Superior temporal gyrus (tissue), 1 donor: ENCODE results near the gene GRM8.

Source experiments
- DNase-seq: peaks from one replicate; pipeline ENCODE4 v3.0.0-alpha.2; 2016; ENCODE audit errors: extremely low spot score

GRM8 gene

DNA sequence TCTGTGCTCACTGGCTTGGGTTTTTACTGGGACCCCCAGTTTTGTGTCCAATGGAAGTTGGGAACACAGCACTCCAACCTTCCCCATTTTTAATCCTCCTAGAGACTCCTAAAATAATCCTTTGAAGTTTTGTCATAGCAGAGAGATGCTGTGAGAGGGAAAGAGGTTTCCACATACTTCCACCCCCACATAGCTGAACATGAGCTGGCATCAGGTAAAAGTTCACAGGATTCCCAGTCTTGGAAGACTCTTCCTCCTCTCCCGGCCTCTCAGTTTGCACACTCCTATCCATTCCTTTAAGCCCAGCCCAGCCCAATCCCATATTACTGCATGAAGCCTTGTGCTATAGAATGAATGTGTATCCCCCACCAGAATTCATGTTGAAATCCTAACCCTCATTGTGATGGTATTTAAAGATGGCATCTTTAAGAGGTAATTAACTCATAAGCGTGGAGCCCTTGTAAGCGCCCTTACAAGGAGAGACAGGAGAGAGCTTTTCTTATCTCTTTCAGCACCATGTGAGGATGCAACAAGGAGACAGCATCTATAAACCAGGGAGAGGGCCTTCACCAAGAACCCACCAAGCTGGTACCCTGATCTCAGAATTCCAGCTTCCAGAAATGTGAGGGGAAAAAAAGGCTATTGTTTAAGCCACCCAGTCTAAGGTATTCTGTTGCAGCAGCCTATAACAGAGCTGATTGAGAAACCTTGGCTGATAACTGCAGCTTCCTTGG, 22.4 kb downstream of the GRM8 start:
- DNase-seq, result no peak

- no peak for DNase-seq
Measured at GRCh38 chr7:127226685-127227374, 25.9 kb downstream of the GRM8 start.

GRCh38 chr7:127221731-127222130, 31.0 kb downstream of the GRM8 start:
- DNase-seq, result no peak

DNA sequence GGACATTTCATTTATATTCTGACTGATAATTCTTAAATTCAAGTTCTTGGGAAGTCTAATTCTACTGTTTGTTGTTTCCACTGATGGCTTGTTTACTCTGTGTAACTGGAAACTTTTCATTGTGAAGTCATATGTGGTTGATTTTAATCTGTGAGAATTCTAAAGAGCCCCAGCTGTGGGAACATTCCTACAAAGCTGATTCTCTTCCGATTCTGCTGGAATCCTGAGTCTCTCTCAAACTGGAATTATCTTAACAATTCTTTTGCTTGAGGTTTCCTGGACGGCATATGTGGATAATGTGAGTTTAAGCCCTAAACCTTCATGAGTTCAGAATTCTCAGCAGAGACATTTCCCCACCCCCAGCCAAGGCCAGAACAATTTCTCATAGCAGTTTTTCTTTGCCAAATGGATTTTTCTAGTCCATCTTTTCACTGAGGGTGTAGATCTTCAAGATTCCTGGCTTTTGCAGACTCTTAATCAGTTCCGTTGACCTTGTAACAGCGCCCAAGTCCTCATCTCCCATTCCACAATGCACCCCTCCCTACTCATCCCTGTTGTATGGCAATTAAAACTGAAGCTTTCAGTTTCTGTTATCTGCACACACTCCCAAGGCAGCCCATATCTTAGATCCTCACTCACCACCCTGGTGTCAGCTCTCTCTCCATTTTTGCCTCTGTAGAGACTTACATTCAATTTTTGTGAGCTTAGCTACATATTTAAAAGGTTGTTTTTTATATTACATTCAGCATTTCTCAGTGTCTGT, 37.6 kb downstream of the GRM8 start:
- no peak for DNase-seq

DNA sequence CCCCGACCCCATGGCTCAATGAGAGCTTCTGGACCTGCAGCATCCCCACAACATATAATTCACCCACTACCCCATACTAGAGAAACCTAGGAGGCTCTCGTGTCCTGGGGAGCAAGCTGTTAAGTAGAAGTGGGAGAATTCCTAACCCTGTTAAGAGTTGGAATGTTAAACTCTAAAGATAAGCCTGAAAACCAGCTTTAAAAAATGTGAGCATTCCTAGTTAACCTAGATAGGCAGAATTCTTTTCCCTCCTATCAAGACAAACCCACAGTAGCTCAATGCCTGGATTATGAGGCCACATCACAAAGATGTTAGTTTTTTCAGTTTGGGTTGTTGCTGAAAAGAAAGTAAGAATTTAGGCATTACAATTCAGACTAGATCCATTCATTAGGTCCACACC, 42.9 kb downstream of the GRM8 start:
- DNase-seq, result no peak

DNA sequence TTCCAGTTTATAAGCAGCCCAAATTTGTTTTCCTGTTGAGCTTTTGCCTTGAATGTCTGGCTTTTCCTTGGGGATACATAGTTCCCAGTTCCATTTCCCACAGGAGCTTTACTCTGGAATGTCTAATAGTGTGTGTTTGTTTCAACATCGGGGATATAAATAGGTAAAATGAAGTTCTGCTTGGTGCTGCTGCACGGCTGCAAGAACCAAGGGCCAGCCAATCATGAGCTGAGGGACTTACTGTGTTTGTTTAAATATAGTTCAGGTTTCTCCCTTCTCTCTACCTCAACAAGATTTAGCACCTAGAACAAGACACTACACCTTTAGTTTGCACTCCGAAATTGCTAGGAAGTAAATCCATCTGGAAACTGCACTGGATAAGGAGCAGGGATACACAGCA, 43.9 kb downstream of the GRM8 start:
- no peak for DNase-seq

- DNase-seq, result no peak
Measured at GRCh38 chr7:127208351-127208750, 44.4 kb downstream of the GRM8 start.

GRCh38 chr7:127207806-127208205, 44.9 kb downstream of the GRM8 start:
- no peak for DNase-seq

DNA sequence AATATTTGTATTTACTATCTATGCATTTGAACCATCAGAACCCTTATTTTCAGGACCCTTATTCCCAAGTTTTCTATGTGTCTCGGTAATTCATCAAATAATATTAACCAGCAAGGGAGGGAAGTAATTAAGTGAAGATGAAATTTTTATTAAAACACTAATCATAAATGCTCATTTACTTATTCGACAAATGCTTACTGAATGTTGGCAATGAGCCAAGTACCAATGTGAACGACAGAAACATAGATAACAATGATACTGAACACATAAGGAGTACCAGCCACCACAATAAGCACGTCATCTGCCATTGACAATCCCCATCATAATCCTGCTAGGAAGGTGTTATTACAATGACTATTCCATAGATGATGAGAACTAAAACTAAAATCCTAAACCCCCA, 45.5 kb downstream of the GRM8 start:
- DNase-seq, result no peak

DNA sequence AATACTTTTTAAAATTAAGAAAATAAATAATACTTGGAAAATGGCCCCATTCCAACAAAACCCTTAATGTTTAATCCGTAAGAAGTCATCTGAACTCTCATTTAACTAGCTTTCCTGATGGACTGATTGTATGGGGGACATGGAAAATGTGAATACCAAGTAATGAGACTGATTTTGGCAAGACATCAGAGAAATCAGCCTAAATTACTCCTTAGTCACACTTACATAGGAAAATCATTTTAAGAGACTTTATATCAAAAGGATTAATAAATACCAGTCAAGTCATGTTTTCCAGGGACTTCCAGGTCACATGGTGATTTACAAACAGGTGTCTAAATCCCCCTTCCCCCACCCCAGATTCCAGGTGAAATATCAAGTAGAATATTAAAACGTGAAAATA, 58.2 kb downstream of the GRM8 start:
- no peak for DNase-seq

GRCh38 chr7:127189886-127190285, 62.9 kb downstream of the GRM8 start:
- DNase-seq, result peak; percentile 64

GRCh38 chr7:127189074-127189473, 63.7 kb downstream of the GRM8 start:
- DNase-seq, result peak; percentile 58

DNA sequence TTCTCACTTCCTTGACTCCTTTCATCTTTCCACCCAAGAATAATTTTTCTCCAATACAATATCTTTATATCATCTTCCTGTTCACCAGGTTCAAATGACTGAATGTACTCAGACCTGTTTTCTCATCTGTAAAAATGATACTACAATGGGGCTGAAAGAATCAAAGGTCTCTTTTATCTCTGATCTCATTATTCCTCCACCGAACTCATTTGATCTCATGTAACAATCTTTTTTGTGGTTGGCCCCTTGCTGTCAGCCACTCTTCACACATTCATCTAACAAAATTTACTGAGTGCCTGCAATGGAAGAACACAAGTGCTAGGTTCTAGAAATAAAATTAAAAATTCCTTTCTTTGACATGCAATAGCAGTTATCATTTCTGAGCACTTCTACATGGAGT, 65.0 kb downstream of the GRM8 start:
- DNase-seq, result no peak

DNA sequence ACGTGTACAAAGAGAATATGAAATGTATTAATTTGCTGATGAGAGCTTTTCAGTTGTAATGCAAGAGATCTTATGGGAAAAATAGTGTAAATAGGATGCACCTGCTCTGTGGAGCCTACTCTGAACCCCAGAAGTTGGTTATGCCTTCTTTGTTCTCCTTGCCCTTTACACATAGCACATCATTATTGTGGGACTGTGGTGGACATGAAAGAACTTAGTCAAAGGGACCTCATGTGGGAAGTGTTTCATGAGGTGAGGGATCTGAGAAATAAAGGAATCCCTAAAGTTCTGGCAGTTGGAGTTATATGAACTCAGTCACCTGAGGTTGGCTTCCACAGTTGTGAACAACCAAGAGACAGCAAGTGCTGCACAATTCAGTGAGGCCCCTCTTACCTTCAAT, 66.1 kb downstream of the GRM8 start:
- no peak for DNase-seq

DNA sequence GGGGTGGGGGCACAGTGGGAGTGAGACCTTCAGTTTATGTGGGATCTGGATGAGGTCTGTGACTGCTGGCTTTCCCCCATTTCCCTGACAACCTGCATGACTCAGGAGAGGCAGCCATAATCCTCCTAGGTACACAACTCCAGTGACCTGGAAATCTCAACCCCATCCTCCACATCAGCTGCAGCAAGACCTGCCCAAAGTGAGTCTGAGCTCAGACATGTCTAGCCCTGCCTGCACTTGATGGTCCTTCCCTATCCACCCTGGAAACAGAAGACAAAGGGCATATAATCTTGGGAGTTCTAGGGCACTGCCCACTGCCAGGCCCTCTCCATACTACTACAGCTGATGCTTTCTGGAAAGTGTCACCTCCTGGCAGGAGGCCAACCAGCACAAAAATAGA, 75.6 kb downstream of the GRM8 start:
- no peak for DNase-seq

DNA sequence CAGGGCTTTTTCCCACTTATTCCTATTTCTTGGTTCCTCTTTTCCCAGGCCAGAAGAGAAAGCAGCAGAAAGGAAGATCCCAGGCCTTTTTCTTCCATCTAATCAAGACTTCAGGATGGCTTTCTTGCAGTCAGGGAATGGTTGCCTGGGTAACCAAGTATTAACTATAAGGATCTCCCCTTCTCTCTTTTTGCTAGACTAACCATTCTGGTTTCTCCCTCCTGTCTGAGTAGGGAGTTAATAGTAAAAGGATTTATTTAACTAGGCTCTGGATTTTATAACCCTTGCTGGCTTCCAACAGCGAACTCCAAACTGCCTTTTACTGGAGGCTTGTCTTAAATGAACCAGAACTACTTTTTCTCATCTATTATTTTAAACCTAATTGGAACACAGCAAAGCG, 90.4 kb downstream of the GRM8 start:
- no peak for DNase-seq

- no peak for DNase-seq
Measured at GRCh38 chr7:127158659-127159058, 94.1 kb downstream of the GRM8 start.

DNA sequence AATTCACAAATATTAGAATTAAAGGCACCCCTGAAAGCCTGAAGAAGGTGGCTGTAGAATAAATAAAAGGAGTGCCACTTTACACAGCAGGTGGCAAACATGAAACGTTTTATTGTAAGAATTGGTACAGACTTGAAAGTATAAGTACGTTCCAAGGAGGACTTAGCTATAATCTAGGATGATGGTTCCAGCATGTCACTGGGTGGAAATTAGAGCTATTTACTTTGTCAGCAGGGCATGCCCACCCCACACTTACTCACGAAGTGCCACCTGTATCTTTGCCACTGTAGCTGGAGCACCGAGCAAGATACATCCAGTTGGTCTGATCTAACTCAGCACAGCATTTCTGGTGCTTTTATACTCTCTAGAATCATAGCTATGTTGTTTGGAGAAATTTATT, 97.8 kb downstream of the GRM8 start:
- no peak for DNase-seq

DNA sequence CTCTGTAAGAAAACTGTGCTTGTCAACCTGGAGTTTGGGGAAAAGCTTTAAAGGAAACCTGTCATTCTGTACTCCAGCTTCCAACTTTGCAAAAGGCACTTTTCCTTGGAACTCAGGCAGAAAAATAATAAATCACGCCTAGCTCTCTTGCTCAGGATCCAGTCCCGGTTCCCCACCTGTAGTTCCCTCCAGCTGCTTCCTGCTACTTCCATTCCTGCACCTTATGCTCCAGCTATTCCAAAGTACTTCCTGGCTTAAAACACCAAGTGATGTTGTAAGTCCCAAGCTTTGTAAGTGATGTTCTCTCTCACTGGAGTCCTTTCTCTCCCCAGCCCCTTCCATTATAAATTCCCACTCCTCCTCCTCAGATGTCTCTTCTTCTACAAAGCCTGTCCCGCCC, 98.6 kb downstream of the GRM8 start:
- no peak for DNase-seq

DNA sequence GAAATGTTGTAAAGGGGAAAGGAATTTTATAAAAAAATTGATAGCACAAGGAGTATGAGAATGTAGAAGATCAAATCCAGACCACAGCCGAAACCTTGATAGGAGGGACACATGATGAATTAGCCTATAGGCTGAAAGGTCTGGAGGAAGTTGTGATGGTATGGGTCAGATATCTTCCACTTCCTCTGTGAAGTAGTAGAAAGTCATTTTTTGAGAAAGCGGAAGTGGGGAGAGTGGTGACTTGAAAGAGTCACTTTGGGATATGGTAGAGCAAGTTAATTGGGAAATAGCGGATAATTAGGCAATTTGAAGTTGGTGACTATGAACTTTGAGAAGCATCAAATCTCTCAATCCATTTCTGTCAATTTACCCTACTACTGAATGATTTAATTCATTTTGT, 99.4 kb downstream of the GRM8 start:
- no peak for DNase-seq

GRCh38 chr7:127152423-127152822, 100.3 kb downstream of the GRM8 start:
- DNase-seq, result no peak

- no peak for DNase-seq
Measured at GRCh38 chr7:127151379-127151778, 101.4 kb downstream of the GRM8 start.

DNA sequence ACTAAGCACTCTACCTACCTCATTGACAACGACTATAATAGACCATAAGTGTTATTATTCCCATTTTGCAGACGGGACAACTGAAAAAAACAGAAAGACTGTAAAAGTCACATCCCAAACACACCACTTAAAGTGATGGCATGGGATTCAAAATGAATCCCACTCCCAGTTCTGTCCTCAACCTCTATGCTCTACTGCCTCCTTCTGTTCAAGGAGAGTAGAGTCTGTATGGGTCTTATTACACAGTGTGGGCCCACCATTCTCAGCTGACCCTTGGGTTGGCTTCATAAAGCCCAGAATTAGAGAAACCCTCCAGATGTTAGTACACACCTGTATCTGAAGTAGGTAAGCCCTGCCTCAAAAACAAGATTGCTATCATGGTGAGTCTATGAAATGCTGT, 102.2 kb downstream of the GRM8 start:
- DNase-seq, result no peak
